Esophagus muscularis mucosa (tissue), 3 donors: Measurements from ENCODE around the gene SELENOH.

Source experiments
- POLR2A ChIP-seq: fragments of 450-650 bp; IDR thresholded peaks from one replicate; pipeline ENCODE4 v1.6.1; 2017; ENCODE audit warnings: antibody characterized with exemption, moderate library complexity, mild to moderate bottlenecking, low read depth
- TF ChIP-seq, protein P1 (sequence below), 3 experiments: fragments of 200-600 bp in 2 of 3; fragments of 450-650 bp in 1 of 3; sonication (generic) in 2 of 3; IDR thresholded peaks; one replicate each; pipeline ENCODE4 v1.5.1; 2017 to 2019; ENCODE audit warnings: antibody characterized with exemption in 3 of 3, mild to moderate bottlenecking in 2 of 3, moderate library complexity in 1 of 3

DNA sequence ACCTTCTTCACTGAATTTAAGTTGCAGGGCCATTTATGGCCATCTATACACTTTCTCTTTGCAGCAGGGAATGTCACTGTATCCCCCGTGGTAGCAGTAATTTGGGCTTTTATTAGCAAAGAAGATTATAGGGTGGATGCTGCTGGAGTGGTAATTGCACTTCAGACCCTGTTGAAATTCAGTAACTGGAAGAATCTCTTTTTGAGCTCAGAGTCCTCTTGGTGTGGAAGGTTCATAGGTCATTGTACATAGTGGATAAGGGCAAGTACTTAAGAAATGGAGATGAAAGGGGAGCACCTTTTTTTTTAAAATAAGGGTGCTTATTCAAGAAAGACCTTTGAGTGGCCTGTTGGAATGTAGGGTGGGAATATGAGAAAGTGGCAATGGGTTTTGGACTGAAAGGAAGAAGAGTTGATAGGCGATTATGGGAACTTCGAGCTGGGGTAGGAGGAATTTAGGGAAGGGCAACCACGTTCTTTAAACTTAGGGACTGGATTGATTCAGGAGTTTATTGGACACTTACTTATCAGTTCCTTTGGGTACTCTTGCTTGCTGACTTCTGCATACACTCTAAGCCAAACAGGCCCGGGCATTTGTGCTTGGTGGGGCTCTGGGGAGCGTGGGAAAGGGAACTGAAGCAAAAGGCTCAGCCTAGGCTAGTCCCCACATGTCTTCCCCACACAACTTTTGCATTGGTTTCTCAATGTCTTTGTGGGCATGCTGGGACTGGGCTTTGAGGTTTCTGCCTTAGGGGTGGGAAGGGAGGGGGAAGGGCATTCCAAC is 46.8 kb downstream of the SELENOH start:
- TF ChIP-seq POLR2A = no peak
- TF ChIP-seq, protein P1, sequence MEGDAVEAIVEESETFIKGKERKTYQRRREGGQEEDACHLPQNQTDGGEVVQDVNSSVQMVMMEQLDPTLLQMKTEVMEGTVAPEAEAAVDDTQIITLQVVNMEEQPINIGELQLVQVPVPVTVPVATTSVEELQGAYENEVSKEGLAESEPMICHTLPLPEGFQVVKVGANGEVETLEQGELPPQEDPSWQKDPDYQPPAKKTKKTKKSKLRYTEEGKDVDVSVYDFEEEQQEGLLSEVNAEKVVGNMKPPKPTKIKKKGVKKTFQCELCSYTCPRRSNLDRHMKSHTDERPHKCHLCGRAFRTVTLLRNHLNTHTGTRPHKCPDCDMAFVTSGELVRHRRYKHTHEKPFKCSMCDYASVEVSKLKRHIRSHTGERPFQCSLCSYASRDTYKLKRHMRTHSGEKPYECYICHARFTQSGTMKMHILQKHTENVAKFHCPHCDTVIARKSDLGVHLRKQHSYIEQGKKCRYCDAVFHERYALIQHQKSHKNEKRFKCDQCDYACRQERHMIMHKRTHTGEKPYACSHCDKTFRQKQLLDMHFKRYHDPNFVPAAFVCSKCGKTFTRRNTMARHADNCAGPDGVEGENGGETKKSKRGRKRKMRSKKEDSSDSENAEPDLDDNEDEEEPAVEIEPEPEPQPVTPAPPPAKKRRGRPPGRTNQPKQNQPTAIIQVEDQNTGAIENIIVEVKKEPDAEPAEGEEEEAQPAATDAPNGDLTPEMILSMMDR (IDR thresholded peaks at IDR 0.05) = no peak
